Pancreas (tissue), 10 donors: ENCODE measurements around the gene NR6A1. TPM values are rescaled to one million over a fixed set of nuclear protein-coding genes. Genes with fewer than 3 reads are reported as not detected.

Source experiments
- ATAC-seq, 4 donors: fragments of 200-7000 bp; cut with Tn5 transposase; one replicate each; pipeline versions ENCODE4 v1.8.0 to v1.9.1; 2020; ENCODE audit warnings: mild to moderate bottlenecking in 4 of 4, moderate library complexity in 4 of 4
- DNase-seq, 6 donors: peaks; one replicate each; pipeline ENCODE4 v3.0.0-alpha.2; 2020
- FAIRE-seq: peaks from 2 replicates; lab custom pipeline; 2012; peaks lifted over from hg19 to GRCh38; lab: Jason Lieb, UNC
- H3K27ac ChIP-seq, 4 donors: fragments of 200-600 bp; sonication (generic); 1 replicate in 3 of 4; 2 replicates in 1 of 4; pipeline versions ENCODE4 v1.5.0 to v1.8.0; 2020
- H3K27me3 ChIP-seq, 4 donors: fragments of 200-600 bp; one replicate each; pipeline ENCODE4 v1.8.0; 2021
- H3K36me3 ChIP-seq, 3 donors: fragments of 200-600 bp; sonication (generic) in 1 of 3; one replicate each; pipeline versions ENCODE4 v1.5.0 to v1.8.0; 2020 to 2021
- H3K4me1 ChIP-seq, 3 donors: fragments of 200-600 bp; one replicate each; pipeline ENCODE4 v1.8.0; 2021
- H3K4me3 ChIP-seq, 4 donors: fragments of 200-600 bp; sonication (generic) in 2 of 4; one replicate each; pipeline versions ENCODE4 v1.5.0 to v1.8.0; 2020 to 2021
- H3K9me3 ChIP-seq, 4 donors: fragments of 200-600 bp; one replicate each; pipeline ENCODE4 v1.8.0; 2021
- WGBS, 2 donors: extraction: QIAGEN DNeasy Blood & Tissue Kit; methylation state at CpG; one replicate each; pipeline ENCODE4 v1.1.7; 2013; 5-methylcytosine and 5-hydroxymethylcytosine counted together
- intact Hi-C, 3 donors: fragments of 100-400 bp; cut with DNase I; formaldehyde crosslinking; loops; one replicate each; pipeline versions ENCODE4 v1.11.1 to v1.14.2; 2022
- polyA plus RNA-seq, 2 donors: library from polyadenylated mRNA; stranded (reverse); fragments of 200-250 nt; gene quantifications; one replicate each; pipeline ENCODE4 v1.2.3, GENCODE V29; 2013
- total RNA-seq, 6 donors: library from RNA; stranded (reverse); fragmentation: NEBNext Ultra II Directional in 4 of 6; extraction: Animal tissue kit (Norgen Biotek cat#: 25700) in 4 of 6; gene quantifications; one replicate each; pipeline versions ENCODE4 v1.2.1 to v1.2.4, GENCODE V29; 2021 to 2023
- TF ChIP-seq, protein P1 (sequence below), 4 donors: fragments of 200-600 bp; sonication (generic) in 3 of 4; IDR thresholded peaks; one replicate each; pipeline versions ENCODE4 v1.5.0 to v1.8.0; 2021; ENCODE audit warnings: antibody characterized with exemption in 4 of 4
- donor health status: healthy with polysubstance abuse.
- donor health status: DM: no; HTN: no; CAD: no; lungs with moderate emphysema.
- donor health status: DM: no; HTN: no; CAD: no.
- donor health status: control.
- donor health status: control.
- donor health status: Bipolar disorder and iron deficiency.
- donor health status: DM: yes; HTN: yes; CAD: no.
- donor health status: DM: no; HTN: no; CAD: no.
- donor health status: DM: no; HTN: no; CAD: no.
- donor health status: DM: yes; HTN: yes; CAD: no.

NR6A1 gene
- total and polyA plus RNA-seq, 8 donors: 2.1 to 3.9 (median 2.6) TPM

DNA sequence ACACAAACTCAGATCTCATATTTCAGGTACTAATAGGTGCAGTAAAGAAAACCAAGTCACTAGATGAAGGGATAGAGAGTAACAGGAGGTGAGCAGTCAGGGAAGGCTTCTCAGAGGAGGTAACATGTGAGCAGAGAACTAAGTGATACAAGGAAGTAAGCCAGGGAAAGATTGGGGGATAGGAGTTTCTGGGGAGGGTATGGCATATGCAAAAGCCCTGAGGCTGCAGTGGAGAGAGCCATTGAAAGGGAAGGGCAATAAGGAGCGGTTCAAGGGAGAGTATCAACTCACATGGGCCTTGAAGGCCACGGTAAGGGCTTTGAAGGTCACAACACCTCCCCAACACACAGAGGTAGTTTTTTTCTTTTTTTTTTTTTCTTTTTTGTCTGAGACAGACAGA is 12.7 kb upstream of the NR6A1 start:
- intact Hi-C loops: loop anchor here in 1 of 3 donors (10.0 kb wide), 1 partner anchor 71 kb away; the partner anchor contains the start of gene WDR38
- no peak for FAIRE-seq
- Histone ChIP-seq H3K36me3 (no peaks in the 10 kb centered on the region), H3K4me1 (no peaks in the 10 kb centered on the region), H3K27me3 (no peaks in the 10 kb centered on the region), H3K27ac (no peak overlapping the region), H3K9me3 (no peaks in the 10 kb centered on the region), H3K4me3 (no peak overlapping the region)
- DNase-seq: no peak
- TF ChIP-seq, protein P1, sequence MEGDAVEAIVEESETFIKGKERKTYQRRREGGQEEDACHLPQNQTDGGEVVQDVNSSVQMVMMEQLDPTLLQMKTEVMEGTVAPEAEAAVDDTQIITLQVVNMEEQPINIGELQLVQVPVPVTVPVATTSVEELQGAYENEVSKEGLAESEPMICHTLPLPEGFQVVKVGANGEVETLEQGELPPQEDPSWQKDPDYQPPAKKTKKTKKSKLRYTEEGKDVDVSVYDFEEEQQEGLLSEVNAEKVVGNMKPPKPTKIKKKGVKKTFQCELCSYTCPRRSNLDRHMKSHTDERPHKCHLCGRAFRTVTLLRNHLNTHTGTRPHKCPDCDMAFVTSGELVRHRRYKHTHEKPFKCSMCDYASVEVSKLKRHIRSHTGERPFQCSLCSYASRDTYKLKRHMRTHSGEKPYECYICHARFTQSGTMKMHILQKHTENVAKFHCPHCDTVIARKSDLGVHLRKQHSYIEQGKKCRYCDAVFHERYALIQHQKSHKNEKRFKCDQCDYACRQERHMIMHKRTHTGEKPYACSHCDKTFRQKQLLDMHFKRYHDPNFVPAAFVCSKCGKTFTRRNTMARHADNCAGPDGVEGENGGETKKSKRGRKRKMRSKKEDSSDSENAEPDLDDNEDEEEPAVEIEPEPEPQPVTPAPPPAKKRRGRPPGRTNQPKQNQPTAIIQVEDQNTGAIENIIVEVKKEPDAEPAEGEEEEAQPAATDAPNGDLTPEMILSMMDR (IDR thresholded peaks at IDR 0.05): no peak
- WGBS, 2 donors: 53 to 65% methylated on average over 2 of the region's 2 CpGs
- no peak for ATAC-seq

DNA sequence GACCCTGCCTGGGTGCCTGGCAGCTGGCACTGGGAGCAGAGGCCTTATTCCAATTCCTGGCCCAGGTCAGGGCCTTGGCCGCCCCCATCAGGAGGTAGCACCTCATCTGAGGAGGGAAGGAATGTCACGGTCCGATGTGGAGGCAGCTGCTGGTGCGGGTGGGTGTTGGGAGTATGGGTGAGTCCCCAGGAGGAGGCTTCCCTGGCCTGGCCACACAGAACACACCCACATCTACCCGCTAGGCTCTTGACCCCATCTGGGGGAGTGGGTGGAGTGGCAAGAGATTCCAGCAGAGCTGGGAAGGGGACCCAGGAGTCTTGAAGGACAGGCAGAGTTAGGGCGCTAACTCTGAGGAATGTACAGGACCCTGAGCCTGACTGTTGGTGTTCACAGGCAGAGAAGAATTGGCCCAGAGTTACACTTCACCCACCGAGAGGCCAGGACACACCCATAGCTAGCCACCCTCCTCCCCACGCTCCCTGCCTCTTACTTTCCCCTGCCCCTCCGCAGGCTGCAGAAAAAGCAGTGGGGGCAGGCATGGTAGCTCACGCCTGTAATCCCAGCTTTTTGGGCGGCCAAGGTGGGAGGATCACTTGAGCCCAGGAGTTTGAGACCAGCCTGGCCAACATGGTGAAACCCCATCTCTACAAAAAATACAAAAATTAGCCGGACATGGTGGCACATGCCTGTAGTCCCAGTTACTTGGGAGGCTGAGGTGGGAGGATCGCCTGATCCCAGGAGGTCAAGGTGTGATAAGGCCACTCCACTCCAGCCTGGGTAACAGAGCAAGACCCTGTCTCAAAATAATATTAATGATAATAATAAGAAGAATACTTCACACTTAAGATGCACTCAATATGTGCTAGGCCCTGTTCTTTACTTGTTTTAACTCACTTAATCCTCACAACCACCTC is 11.8 kb upstream of the NR6A1 start:
- TF ChIP-seq, protein P1 (IDR thresholded peaks at IDR 0.05): no peak
- intact Hi-C loops: loop anchor here in 1 of 3 donors (10.0 kb wide), 1 partner anchor 72 kb away; the partner anchor contains the start of gene WDR38
- Histone ChIP-seq H3K4me3 (no peak overlapping the region), H3K4me1 (no peaks in the 10 kb centered on the region), H3K9me3 (no peaks in the 10 kb centered on the region), H3K27me3 (no peaks in the 10 kb centered on the region), H3K27ac (no peak overlapping the region), H3K36me3 (no peaks in the 10 kb centered on the region)
- 89 to 90% methylated on average over 13 of the region's 13 CpGs for WGBS, 2 donors
- FAIRE-seq (no peak), ATAC-seq (no peak), DNase-seq (peak in 3 of 6 donors; percentile 6 to 50 (median 11))

DNA sequence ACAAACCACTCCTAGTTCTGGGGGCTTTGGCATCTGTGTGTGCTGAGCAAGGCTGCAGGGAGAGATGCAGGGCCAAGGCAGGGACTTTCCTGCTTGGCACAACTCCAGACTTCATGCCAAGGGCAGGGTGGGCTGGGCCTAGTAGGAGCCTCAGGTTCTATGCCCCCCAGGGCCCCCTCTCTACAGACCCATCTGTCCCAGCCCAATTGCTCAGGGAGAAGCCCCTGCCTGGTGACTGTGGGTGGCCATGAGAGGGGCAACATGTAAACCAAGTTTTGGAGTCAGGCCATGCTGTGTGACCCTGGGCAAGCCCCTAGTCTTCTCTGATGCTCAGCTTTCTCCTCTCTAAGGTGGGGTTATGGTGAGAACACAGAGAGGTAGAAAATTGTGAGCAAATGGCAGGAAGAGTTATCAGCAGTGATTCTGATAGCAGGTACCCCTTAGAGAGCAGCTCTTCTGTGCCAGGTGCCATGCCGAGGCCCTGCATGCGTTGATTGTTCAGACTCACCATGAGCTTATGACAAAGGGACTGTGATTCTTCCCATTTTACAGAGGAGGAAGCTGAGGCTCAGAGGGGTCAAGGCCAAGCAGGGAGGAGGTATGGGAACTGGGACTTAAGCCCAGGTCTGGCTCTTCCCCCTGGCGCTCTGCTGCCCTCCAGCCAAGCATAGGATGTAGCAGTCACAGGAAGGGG is 11.0 kb upstream of the NR6A1 start:
- intact Hi-C loops: loop anchor here in 1 of 3 donors (10.0 kb wide), 1 partner anchor 73 kb away; the partner anchor contains the start of gene WDR38
- FAIRE-seq (no peak), ATAC-seq (no peak), DNase-seq (peak in 3 of 6 donors; percentile 6 to 23 (median 13))
- H3K4me3 ChIP-seq: no peak overlapping the region
- TF ChIP-seq, protein P1 (IDR thresholded peaks at IDR 0.05): no peak
- no peaks in the 10 kb centered on the region for H3K27me3 ChIP-seq
- WGBS, 2 donors: 87 to 89% methylated on average over 3 of the region's 3 CpGs
- H3K36me3 ChIP-seq: no peaks in the 10 kb centered on the region
- H3K4me1 ChIP-seq: no peaks in the 10 kb centered on the region
- H3K9me3 ChIP-seq: no peaks in the 10 kb centered on the region
- H3K27ac ChIP-seq: no peak overlapping the region

DNA sequence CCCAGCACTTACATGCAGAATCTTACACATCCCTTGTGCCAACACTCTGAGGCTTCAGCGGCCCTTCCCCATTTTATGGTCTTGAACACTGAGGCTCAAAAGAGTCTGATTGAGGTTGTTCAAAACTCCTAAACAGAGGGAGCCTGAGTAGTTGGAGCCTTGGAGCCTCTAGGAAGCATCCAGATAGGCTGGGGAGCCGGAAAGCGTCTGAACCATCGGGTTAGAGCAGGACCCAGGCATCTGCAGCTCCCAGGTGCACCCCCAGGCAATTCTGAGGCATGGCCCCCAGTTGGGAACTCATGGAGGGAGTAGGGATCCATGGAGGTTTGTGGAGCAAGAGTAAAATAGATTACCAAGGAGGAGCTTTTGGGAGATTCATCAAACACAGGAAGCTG is 9.6 kb upstream of the NR6A1 start:
- 95 to 97% methylated on average over 4 of the region's 4 CpGs for WGBS, 2 donors
- Histone ChIP-seq H3K9me3 (no peaks in the 10 kb centered on the region), H3K27ac (no peak overlapping the region), H3K4me1 (peaks cover 0 to 3% (median 0%) of the 10 kb centered on the region in 3 donors), H3K36me3 (no peaks in the 10 kb centered on the region), H3K27me3 (no peaks in the 10 kb centered on the region), H3K4me3 (no peak overlapping the region)
- intact Hi-C loops: loop anchor here in 1 of 3 donors (10.0 kb wide), 1 partner anchor 74 kb away; the partner anchor contains the start of gene WDR38
- ATAC-seq (no peak), DNase-seq (peak in 3 of 6 donors; percentile 2 to 21 (median 3)), FAIRE-seq (no peak)
- TF ChIP-seq, protein P1 (IDR thresholded peaks at IDR 0.05): no peak
